MG63 (cell line): ENCODE results near the gene HDAC4. TPM values are rescaled to one million over a fixed set of nuclear protein-coding genes. Genes with fewer than 3 reads are reported as not detected.
A peak's percentile ranks its signal among the peaks of the same experiment; 100 is the strongest.

Experiments
- DNase-seq: peaks from one replicate; pipeline ENCODE4 v3.0.0-alpha.2; 2020
- H3K27me3 ChIP-seq: fragments of 250-450 bp; sonication (Bioruptor Pico); 2 replicates; pipeline ENCODE4 v1.5.1; 2020; ENCODE audit warnings: mild to moderate bottlenecking, moderate library complexity
- H3K36me3 ChIP-seq: fragments of 250-450 bp; sonication (Bioruptor Pico); 2 replicates; pipeline ENCODE4 v1.5.1; 2020; ENCODE audit warnings: mild to moderate bottlenecking, moderate library complexity
- H3K4me3 ChIP-seq: fragments of 250-450 bp; sonication (Bioruptor Pico); 2 replicates; pipeline ENCODE4 v1.5.1; 2020; ENCODE audit warnings: mild to moderate bottlenecking, moderate library complexity
- H3K9me3 ChIP-seq: fragments of 250-450 bp; sonication (Bioruptor Pico); 2 replicates; pipeline ENCODE4 v1.5.1; 2020; ENCODE audit warnings: mild to moderate bottlenecking, moderate library complexity
- total RNA-seq: library from RNA; depleted of rRNA; stranded (reverse); fragments of >200 nt; shearing (Covaris generic); gene quantifications from 2 replicates; pipeline ENCODE4 v1.2.3, GENCODE V29; 2014; ENCODE audit warnings: low replicate concordance

HDAC4 gene
- total RNA-seq, 1 experiment from 2014 or later: 27.3 TPM

DNA sequence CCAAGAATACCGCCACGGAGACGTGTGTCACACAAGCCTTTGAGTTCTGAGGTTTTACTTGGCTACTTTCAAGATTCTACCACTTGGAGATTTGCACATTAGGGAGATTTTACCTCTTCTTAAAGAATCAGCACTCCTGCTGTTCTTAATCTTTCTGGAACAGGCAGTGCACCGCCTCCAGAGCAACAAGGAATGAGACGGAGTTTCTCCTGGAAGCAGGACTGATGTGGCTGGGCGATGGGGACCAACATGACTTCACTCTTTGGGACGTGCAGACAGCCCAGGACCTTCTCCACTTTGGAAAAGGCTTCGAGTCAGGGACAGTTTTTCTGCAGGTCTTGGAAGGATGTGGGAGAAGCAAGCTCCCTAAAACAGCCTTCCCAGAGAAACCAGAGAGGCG lies 255.2 kb downstream of the HDAC4 start:
- Histone ChIP-seq H3K9me3 (no peaks in the 10 kb centered on the region), H3K27me3 (no peaks in the 10 kb centered on the region), H3K36me3 (peaks cover 5% of the 10 kb centered on the region; the same call in 1 of the 2 replicates), H3K4me3 (no peak overlapping the region)
- no peak for DNase-seq

- DNase-seq: no peak
- Histone ChIP-seq H3K9me3 (no peaks in the 10 kb centered on the region), H3K27me3 (no peaks in the 10 kb centered on the region), H3K36me3 (peaks cover 5% of the 10 kb centered on the region; the same call in 1 of the 2 replicates), H3K4me3 (no peak overlapping the region)
These were observed 255.7 kb downstream of the HDAC4 start for GRCh38 chr2:239145106-239145505.

GRCh38 chr2:239144713-239144999 lies 256.2 kb downstream of the HDAC4 start:
- Histone ChIP-seq H3K9me3 (no peaks in the 10 kb centered on the region), H3K36me3 (peaks cover 5% of the 10 kb centered on the region; the same call in 1 of the 2 replicates), H3K27me3 (no peaks in the 10 kb centered on the region), H3K4me3 (no peak overlapping the region)
- no peak for DNase-seq

DNA sequence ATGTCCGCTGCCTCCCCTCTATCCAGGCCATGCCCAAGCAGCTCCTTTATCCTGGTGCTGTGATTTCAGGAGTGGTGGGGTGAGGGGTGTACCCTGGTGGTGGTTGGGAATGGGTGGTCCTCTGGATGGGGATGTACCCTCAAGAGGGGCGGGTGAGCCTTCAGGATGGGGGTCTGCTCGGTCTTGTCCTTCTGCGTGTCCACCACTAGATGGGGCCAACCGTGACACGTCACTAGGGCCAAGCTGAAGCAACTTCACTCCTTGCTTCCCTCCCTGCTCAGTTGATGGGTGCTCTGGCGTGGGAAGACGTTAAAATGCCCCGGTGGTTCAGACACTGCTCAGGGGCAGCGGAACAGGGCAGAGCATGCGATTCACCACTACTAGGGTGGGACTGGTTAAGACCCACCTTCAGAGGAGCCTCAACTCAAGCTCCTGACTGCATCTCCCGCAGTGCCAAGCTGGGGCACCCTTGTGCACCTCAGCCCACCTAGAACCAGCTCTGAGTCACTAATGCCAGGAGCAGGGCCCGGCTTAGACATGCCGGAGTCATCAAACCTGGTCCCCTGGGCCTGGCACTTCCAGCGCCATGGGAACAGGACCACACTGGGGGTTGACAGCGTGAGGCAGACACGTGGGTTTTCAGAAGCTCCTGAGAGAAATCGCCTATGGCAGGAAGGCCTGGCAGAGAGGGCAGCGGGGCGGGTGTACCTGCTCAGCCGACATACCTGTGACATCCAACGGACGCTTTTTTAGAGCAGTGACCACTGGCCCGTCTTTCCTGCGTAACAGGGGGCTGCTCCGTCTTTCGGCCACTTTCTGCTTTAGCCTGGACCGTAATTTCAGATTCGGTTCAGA lies 256.7 kb downstream of the HDAC4 start:
- Histone ChIP-seq H3K36me3 (peaks cover 5% of the 10 kb centered on the region; the same call in 1 of the 2 replicates), H3K9me3 (no peaks in the 10 kb centered on the region), H3K4me3 (no peak overlapping the region), H3K27me3 (no peaks in the 10 kb centered on the region)
- peak; percentile 14 for DNase-seq

DNA sequence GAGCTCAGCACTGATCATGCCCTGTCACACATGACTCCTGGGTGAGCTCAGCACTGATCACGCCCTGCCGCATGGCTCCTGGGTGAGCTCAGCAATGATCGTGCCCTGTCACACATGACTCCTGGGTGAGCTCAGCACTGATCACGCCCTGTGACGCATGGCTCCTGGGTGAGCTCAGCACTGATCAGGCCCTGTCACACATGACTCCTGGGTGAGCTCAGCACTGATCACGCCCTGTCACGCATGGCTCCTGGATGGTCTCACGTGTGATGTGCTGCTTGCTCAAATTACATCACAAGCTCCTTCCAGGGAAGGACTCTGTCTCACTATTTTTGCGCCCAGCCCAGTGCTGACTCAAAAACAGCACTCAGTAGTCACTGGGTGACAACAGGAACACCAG lies 258.0 kb downstream of the HDAC4 start:
- peaks cover 5% of the 10 kb centered on the region; the same call in 1 of the 2 replicates for H3K36me3 ChIP-seq
- no peaks in the 10 kb centered on the region for H3K27me3 ChIP-seq
- no peak overlapping the region for H3K4me3 ChIP-seq
- H3K9me3 ChIP-seq: no peaks in the 10 kb centered on the region
- DNase-seq: no peak

GRCh38 chr2:239142296-239142695 lies 258.5 kb downstream of the HDAC4 start:
- no peak for DNase-seq
- Histone ChIP-seq H3K9me3 (no peaks in the 10 kb centered on the region), H3K27me3 (no peaks in the 10 kb centered on the region), H3K36me3 (peaks cover 5% of the 10 kb centered on the region; the same call in 1 of the 2 replicates), H3K4me3 (no peak overlapping the region)

GRCh38 chr2:239141021-239141760 lies 259.6 kb downstream of the HDAC4 start:
- H3K4me3 ChIP-seq: no peak overlapping the region
- no peak for DNase-seq
- H3K36me3 ChIP-seq: peaks cover 5% of the 10 kb centered on the region; the same call in 1 of the 2 replicates
- no peaks in the 10 kb centered on the region for H3K9me3 ChIP-seq
- no peaks in the 10 kb centered on the region for H3K27me3 ChIP-seq

- peaks cover 5% of the 10 kb centered on the region; the same call in 1 of the 2 replicates for H3K36me3 ChIP-seq
- DNase-seq: no peak
- H3K9me3 ChIP-seq: no peaks in the 10 kb centered on the region
- no peaks in the 10 kb centered on the region for H3K27me3 ChIP-seq
- H3K4me3 ChIP-seq: no peak overlapping the region
These were observed 260.3 kb downstream of the HDAC4 start for GRCh38 chr2:239140346-239141020.

- H3K27me3 ChIP-seq: no peaks in the 10 kb centered on the region
- H3K4me3 ChIP-seq: no peak overlapping the region
- DNase-seq: no peak
- H3K36me3 ChIP-seq: peaks cover 5% of the 10 kb centered on the region; the same call in 1 of the 2 replicates
- H3K9me3 ChIP-seq: no peaks in the 10 kb centered on the region
These were observed 261.3 kb downstream of the HDAC4 start for GRCh38 chr2:239139566-239139965.

DNA sequence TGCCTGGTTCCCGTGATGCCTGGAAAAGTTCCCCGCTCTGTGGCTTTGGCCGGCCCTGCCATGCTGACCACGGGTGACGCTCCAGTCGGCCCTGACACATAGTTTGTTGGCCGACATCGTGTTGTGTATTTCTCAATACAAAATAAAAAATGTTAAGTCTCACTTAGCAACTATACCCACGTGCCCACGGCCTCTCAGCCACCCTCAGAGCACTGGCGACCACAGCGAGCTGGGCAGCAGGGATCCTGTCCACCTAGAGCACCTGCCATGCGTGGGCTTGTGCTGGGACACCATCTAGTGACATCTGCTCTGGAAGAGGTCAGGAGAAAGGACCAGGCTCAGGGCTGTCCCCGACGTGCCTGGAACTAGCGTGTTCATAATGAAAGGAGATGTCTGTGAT lies 261.7 kb downstream of the HDAC4 start:
- DNase-seq: no peak
- peaks cover 5% of the 10 kb centered on the region; the same call in 1 of the 2 replicates for H3K36me3 ChIP-seq
- H3K27me3 ChIP-seq: no peaks in the 10 kb centered on the region
- no peaks in the 10 kb centered on the region for H3K9me3 ChIP-seq
- H3K4me3 ChIP-seq: no peak overlapping the region

- no peaks in the 10 kb centered on the region for H3K9me3 ChIP-seq
- H3K36me3 ChIP-seq: peaks cover 6% of the 10 kb centered on the region
- DNase-seq: no peak
- H3K27me3 ChIP-seq: no peaks in the 10 kb centered on the region
- H3K4me3 ChIP-seq: no peak overlapping the region
These were observed 262.2 kb downstream of the HDAC4 start for GRCh38 chr2:239138610-239139009.

DNA sequence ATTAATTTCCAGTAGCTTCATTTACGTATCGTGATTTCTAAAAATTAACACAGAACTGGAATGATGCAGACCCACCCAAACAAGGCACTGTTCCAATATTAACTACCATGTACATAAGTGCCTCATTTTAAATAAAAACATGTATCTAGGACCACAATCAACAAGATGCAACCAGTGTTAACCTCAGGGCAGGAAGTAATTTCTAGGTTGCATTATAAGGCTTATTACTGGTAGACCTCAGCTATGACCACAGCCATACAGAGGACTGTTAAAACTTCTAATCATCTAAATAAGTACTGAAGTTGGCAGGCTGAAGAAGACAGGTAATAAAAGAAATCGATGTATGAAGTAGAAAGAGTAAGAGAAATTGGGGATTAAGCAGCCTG lies 262.9 kb downstream of the HDAC4 start:
- no peaks in the 10 kb centered on the region for H3K9me3 ChIP-seq
- no peak for DNase-seq
- H3K36me3 ChIP-seq: peaks cover 4% of the 10 kb centered on the region
- H3K4me3 ChIP-seq: no peak overlapping the region
- no peaks in the 10 kb centered on the region for H3K27me3 ChIP-seq

DNA sequence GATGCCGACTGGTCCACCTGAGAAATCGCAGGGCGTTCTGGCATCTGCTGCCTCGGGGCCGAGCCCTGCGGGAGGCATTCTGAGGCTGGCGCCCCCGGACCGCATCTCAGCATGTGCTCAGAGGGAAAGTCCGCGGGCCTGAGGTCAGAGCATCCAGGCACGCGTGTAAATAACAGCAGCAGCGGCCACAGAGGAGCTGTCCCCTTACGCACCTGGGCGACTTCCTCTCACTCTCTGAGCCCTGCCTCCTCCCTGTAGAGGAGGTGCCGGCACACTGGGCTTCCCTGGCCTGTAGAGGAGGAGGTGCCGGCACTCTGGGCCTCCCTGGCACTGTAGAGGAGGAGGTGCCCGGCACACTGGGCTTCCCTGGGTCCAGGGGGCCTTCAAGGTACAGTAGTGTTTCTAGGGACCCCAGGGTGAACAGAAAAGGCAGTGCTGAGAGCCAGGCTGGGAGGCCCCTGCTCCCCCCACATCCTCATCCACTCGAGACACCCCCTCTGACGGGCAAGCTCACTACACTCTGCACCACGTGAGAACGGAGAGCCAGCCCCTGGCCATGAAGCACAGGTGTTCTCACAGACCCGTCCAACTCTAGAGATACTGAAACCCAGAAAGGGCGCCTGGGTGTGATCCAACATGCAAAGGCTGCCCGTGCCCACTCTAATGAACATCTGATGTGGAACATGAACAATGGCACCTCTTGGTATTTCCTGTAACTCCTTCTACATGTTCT lies 263.5 kb downstream of the HDAC4 start:
- H3K27me3 ChIP-seq: no peaks in the 10 kb centered on the region
- H3K4me3 ChIP-seq: no peak overlapping the region
- H3K36me3 ChIP-seq: peaks cover 4% of the 10 kb centered on the region
- H3K9me3 ChIP-seq: no peaks in the 10 kb centered on the region
- no peak for DNase-seq

DNA sequence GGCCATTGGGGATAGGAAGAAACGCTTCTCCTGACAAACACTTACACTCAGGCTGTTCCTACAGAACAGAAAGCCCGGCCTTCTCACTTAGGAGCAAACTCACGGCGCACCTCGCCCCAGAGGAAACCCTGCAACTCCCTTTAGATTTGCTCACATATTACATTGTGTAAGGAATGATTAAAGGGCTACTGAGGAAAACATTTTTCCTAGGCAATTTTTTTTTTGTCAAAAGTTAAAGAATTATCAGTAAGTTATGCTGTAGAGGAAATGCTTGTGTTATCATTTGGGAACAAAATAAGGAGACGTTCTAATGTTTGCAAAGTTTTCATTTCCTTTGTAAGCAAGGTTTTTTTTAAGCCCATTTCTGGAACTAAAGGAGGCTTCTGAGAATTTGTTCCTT lies 264.1 kb downstream of the HDAC4 start:
- Histone ChIP-seq H3K27me3 (no peaks in the 10 kb centered on the region), H3K36me3 (peaks cover 4% of the 10 kb centered on the region), H3K4me3 (no peak overlapping the region), H3K9me3 (no peaks in the 10 kb centered on the region)
- DNase-seq: no peak

DNA sequence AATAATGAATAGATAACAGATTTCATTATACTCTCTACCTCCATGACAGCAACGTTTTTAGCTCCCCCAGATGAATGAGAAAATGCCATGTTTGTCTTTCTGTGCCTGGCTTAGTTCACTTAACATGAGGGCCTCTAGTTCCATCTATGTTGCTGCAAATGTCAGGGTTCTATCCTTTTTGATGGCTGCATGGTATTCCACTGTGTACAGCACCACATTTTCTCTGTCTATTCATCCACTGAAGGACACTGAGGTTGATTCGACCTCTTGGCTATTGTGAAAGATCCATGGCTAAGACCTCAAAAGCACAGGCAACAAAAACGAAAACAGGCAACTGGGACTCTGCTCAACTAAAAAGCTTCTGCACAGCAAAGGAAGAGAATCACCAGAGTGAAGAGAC lies 264.6 kb downstream of the HDAC4 start:
- no peaks in the 10 kb centered on the region for H3K9me3 ChIP-seq
- peaks cover 6% of the 10 kb centered on the region for H3K36me3 ChIP-seq
- no peak for DNase-seq

DNA sequence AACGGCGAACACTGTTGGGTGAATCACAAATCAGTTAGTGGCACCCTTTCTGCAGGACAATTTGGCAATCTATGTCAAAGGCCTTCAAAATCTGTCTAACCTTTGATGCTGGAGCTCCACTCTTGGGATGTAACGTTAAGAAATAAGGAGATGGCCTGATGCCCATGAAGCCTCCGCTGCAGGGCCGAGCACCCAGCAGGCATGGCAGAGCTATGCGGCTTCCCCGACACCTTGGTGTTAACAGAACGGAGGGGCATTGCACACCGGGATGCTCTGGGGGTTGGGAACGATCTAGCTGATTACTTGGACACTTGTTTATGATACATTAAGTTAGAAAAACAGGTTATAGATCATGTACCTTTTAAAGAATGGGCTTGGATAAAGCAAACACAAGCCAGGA lies 265.3 kb downstream of the HDAC4 start:
- H3K27me3 ChIP-seq: no peaks in the 10 kb centered on the region
- DNase-seq: no peak
- H3K9me3 ChIP-seq: no peaks in the 10 kb centered on the region
- H3K36me3 ChIP-seq: peaks cover 9% of the 10 kb centered on the region
- H3K4me3 ChIP-seq: no peak overlapping the region

More for the DNA sequence above, 264.6 kb downstream of the HDAC4 start:
- Histone ChIP-seq H3K27me3 (no peaks in the 10 kb centered on the region), H3K4me3 (no peak overlapping the region)
